VCaP (cell line): ENCODE data around the gene DNASE1L1.
A peak's percentile ranks its signal among the peaks of the same experiment; 100 is the strongest.

Source experiments
- H3K27ac ChIP-seq: fragments of 450-650 bp; 2 replicates; pipeline ENCODE4 v1.5.1; 2017
- CTCF ChIP-seq: fragments of 450-650 bp; conservative IDR thresholded peaks from 2 replicates; pipeline ENCODE4 v1.5.1; 2017; ENCODE audit warnings: mild to moderate bottlenecking, moderate library complexity

The DNASE1L1 gene

DNA sequence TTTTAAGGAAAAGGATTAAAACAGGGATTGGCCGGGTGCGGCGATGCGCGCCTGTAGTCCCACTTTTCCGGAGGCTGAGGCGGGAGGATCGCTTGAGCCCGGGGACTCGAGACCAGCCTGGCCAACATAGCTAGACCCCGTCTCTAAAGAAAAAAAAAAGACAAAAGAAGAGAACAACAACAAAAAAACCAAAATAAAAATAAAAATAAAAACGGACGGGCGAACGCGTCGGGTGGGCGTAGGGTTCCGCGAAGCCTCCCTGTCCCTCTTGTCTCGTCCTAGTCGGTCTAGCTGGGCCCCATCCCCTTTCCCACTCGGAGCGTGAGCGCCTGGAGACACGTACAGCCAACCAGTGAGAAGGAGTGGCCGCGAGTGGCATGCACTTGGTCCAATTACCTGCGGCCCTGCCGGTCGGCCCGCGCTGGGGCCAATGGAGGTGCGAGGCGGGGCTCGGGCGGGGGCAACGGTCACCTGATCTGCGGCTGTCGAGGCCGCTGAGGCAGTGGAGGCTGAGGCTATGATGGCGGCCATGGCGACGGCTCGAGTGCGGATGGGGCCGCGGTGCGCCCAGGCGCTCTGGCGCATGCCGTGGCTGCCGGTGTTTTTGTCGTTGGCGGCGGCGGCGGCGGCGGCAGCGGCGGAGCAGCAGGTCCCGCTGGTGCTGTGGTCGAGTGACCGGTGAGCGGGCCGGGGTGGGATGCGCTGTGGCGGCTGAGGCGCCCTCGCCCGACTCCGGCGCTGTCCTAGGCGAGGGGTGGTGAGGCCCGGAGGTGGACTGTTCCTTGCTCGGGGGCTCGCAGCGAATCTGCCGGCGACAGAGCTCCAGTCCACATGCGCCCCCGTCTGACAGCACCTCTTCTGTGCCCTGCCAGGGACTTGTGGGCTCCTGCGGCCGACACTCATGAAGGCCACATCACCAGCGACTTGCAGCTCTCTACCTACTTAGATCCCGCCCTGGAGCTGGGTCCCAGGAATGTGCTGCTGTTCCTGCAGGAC is 19.4 kb upstream of the DNASE1L1 start, which contains the start of gene ATP6AP1:
TSS of gene ATP6AP1 (plus strand) at position 502 of the 996 bp plus-strand sequence. CDS start at position 518, 16 bp downstream.
- TF ChIP-seq CTCF, result no peak
- peak within 1 kb of the TSS; percentile 76 for H3K27ac ChIP-seq

DNA sequence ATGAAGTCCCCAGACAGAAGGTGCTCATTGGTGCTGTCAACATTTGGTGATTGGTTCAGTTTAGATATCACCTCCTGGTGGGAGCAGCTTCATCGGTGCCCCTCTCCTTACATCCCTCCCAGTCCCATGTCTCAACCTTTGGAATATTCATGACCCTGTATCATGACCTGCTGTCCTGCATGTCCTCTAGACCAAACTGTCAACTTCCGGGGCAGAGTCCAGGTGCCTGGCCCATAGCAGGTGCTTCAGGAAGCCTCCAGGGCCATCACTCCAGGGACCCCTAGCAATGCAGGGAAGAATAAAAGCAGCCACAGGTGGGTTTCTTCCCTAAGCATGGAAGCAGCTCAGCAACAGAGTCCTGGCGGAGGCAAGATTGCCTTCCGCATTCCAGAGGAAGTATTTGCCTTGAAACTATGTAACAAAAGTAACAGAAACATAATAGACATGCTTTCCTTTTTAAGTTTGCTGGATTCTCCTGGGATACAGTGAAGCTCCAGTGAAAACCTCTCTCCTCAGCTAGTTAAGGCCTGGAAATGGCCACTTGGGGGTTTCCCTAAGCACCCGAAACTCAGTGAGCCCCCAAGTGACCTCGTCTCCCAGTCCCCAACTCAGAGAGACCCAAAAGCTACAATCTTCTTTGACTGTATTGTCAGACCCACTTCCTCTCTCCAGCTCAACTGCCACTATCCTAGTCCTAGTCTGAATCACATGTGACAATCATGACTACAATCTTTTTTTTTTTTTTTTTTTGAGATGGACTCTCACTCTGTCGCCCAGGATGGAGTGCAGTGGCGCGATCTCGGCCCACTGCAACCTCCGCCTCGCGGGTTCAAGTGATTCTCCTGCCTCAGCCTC is 18.1 kb upstream of the DNASE1L1 start:
- no peak overlapping the region for H3K27ac ChIP-seq
- TF ChIP-seq CTCF, result no peak

GRCh38 chrX:154420402-154420756 is 11.3 kb upstream of the DNASE1L1 start:
- H3K27ac ChIP-seq, result no peak overlapping the region

DNA sequence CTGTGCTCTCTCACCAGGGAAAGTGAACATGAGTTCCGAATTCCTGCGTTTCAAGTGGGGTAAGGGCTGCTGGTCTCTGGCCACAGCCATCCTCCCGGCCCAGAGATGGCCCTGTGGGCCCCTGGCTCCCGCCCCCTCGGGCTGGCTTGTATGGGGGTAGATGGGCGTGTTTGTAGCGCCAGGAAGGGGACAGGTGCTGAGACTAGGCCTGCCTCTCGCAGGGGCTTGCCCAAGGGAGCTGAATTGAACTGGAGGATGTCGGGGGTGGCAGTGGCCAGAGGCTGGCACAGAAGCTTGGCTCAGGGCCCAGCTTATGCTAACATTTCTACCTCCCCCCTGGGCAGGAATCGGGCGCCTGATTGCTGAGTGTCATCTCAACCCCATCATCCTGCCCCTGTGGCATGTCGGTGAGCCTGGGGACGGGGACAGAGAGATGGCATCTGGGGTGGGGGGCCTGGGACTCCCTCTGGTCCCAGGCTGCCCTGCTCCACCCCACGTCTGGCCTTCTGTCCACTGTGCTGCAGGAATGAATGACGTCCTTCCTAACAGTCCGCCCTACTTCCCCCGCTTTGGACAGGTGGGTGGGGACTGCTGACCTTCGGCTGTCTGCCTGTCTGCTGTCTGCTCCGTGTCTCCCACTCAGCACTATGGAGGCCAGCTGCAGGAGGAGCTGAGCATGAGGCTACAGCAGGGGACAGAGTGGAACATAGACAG is 10.8 kb upstream of the DNASE1L1 start:
- no peak for TF ChIP-seq CTCF

More at GRCh38 chrX:154420402-154420756, 11.3 kb upstream of the DNASE1L1 start:
- TF ChIP-seq CTCF, result no peak

GRCh38 chrX:154419189-154419588 is 10.1 kb upstream of the DNASE1L1 start:
- no peak overlapping the region for H3K27ac ChIP-seq
- no peak for TF ChIP-seq CTCF

More for the DNA sequence above, 10.8 kb upstream of the DNASE1L1 start:
- H3K27ac ChIP-seq, result no peak overlapping the region

GRCh38 chrX:154417157-154417556 is 8.1 kb upstream of the DNASE1L1 start:
- TF ChIP-seq CTCF, result no peak

More at GRCh38 chrX:154417157-154417556, 8.1 kb upstream of the DNASE1L1 start:
- no peak overlapping the region for H3K27ac ChIP-seq
